PC-9 (cell line): ENCODE measurements around the gene TRPM8. TPM values are rescaled to one million over a fixed set of nuclear protein-coding genes. Genes with fewer than 3 reads are reported as not detected.
"Not testable (repeated sequence)": the region's sequence is repeated elsewhere in the genome, so short reads cannot be mapped to it uniquely, and the experiment has no call there.

Experiments used
- BruUV-seq: library from RNA; stranded (reverse); fragments of 400-500 nt; replicated peaks from 2 replicates; lab custom pipeline; 2021; lab: Mats Ljungman, UMichigan
- CTCF ChIA-PET: fragments of 300-600 bp; sonication (Branson Sonifier 250); formaldehyde crosslinking; loops from one replicate; lab custom pipeline; 2022; ENCODE audit warnings: antibody characterized with exemption; lab: Charles Lee
- POLR2A ChIA-PET: fragments of 300-600 bp; sonication (Branson Sonifier 250); formaldehyde crosslinking; loops from one replicate; lab custom pipeline; 2022; ENCODE audit warnings: antibody characterized with exemption; ENCODE audit not compliant: unreplicated experiment; lab: Charles Lee
- DNase-seq, 2 experiments: peaks; one replicate each; pipeline versions ENCODE4 v3.0.0 to v3.0.0-alpha.2; 2015 to 2022; ENCODE audit warnings: mixed read lengths in 1 of 2
- H2AFZ ChIP-seq: fragments of 200-600 bp; sonication (generic); 2 replicates; pipeline ENCODE4 v1.8.1; 2017; ENCODE audit warnings: antibody characterized with exemption
- H3F3A ChIP-seq: fragments of 200-600 bp; sonication (generic); 2 replicates; pipeline ENCODE4 v1.8.1; 2017; ENCODE audit warnings: antibody characterized with exemption, mild to moderate bottlenecking, low read depth; ENCODE audit not compliant: insufficient read depth
- H3K27ac ChIP-seq: fragments of 200-600 bp; sonication (generic); 2 replicates; pipeline ENCODE4 v1.6.1; 2016; ENCODE audit warnings: mixed run types
- H3K27me3 ChIP-seq: fragments of 200-600 bp; sonication (generic); 2 replicates; pipeline ENCODE4 v1.6.1; 2016; ENCODE audit warnings: low read depth, mixed run types; ENCODE audit not compliant: insufficient read depth
- H3K36me3 ChIP-seq: fragments of 200-600 bp; sonication (generic); 2 replicates; pipeline ENCODE4 v1.6.1; 2016; ENCODE audit warnings: low read depth, mixed run types
- H3K4me1 ChIP-seq: fragments of 200-600 bp; sonication (generic); replicated peaks from 2 replicates; pipeline ENCODE4 v1.6.1; 2016; ENCODE audit warnings: mixed run types; ENCODE audit not compliant: insufficient read depth
- H3K4me2 ChIP-seq: fragments of 200-600 bp; sonication (generic); 2 replicates; pipeline ENCODE4 v1.6.1; 2017; ENCODE audit warnings: mixed run types
- H3K4me3 ChIP-seq: fragments of 200-600 bp; sonication (generic); 2 replicates; pipeline ENCODE4 v1.6.1; 2016; ENCODE audit warnings: mixed run types
- H3K79me2 ChIP-seq: fragments of 200-600 bp; sonication (generic); 2 replicates; pipeline ENCODE4 v1.6.1; 2017; ENCODE audit warnings: low read depth, mixed run types
- H3K9me2 ChIP-seq: fragments of 200-600 bp; sonication (generic); 2 replicates; pipeline ENCODE4 v1.8.1; 2017; ENCODE audit warnings: mild to moderate bottlenecking; ENCODE audit not compliant: insufficient read depth
- H3K9me3 ChIP-seq: fragments of 200-600 bp; sonication (generic); 2 replicates; pipeline ENCODE4 v1.8.1; 2016; ENCODE audit warnings: low read depth; ENCODE audit not compliant: insufficient read depth
- H4K20me1 ChIP-seq: fragments of 200-600 bp; sonication (generic); 2 replicates; pipeline ENCODE4 v1.8.1; 2017; ENCODE audit not compliant: insufficient read depth
- CTCF ChIP-seq: fragments of 200-600 bp; sonication (generic); conservative IDR thresholded peaks from 2 replicates; pipeline ENCODE4 v1.6.1; 2017; ENCODE audit warnings: mixed run types, antibody characterized with exemption, mild to moderate bottlenecking, moderate library complexity
- EZH2 ChIP-seq: fragments of 200-600 bp; sonication (generic); IDR thresholded peaks from 2 replicates; pipeline ENCODE4 v1.8.0; 2017; ENCODE audit warnings: antibody characterized with exemption, low read depth
- intact Hi-C: fragments of 100-400 bp; cut with micrococcal nuclease; formaldehyde crosslinking; loops from one replicate; pipeline ENCODE4 v1.10.0; 2022; ENCODE audit not compliant: unreplicated experiment
- total RNA-seq: library from RNA; stranded (reverse); gene quantifications from 2 replicates; pipeline ENCODE4 v1.2.3, GENCODE V29; 2021

The TRPM8 gene
- total RNA-seq, 1 experiment from 2014 or later: 2.1 TPM

GRCh38 chr2:233965032-233965603 lies 47.9 kb downstream of the TRPM8 start:
- Histone ChIP-seq H3K4me3 (no peak overlapping the region), H3K27me3 (no peaks in the 10 kb centered on the region), H3K79me2 (no peaks in the 10 kb centered on the region), H3K27ac (no peak overlapping the region), H3K9me2 (no peaks in the 10 kb centered on the region), H3K9me3 (no peaks in the 10 kb centered on the region), H4K20me1 (no peaks in the 10 kb centered on the region), H3K4me1 (no peaks in the 10 kb centered on the region; the same call in 1 of the 2 replicates), H3K4me2 (no peak overlapping the region), H2AFZ (no peak overlapping the region), H3K36me3 (no peaks in the 10 kb centered on the region), H3F3A (no peaks in the 10 kb centered on the region)
- no peak for DNase-seq
- POLR2A ChIA-PET: interaction anchor here (0.6 kb wide), 1 partner anchor 43 kb away, joined by 4 read pairs; no protein-coding TSS in a partner anchor
- TF ChIP-seq CTCF (no peak), EZH2 (no peak)
- no TSS peak for BruUV-seq
- CTCF ChIA-PET: no interaction called here
- intact Hi-C loops: no loop called here

- H3K9me3 ChIP-seq, H3K9me2 ChIP-seq, H3K4me1 ChIP-seq, H4K20me1 ChIP-seq, BruUV-seq, DNase-seq, H3K27ac ChIP-seq, H3K4me3 ChIP-seq, H3K27me3 ChIP-seq, H3K79me2 ChIP-seq, H3F3A ChIP-seq, H2AFZ ChIP-seq, H3K36me3 ChIP-seq, H3K4me2 ChIP-seq, intact Hi-C loops: not testable (repeated sequence)
- ChIA-PET CTCF (interaction anchor here (0.6 to 0.7 kb wide), 2 partner anchors 126 to 514 kb away, joined by 4 to 5 read pairs; no protein-coding TSS in a partner anchor), POLR2A (interaction anchor here (0.6 kb wide), 1 partner anchor 44 kb away, joined by 4 read pairs; no protein-coding TSS in a partner anchor)
These were observed 48.5 kb downstream of the TRPM8 start for GRCh38 chr2:233965646-233966045.

GRCh38 chr2:233966388-233966787 lies 49.2 kb downstream of the TRPM8 start:
- H3K4me3 ChIP-seq: no peak overlapping the region
- H2AFZ ChIP-seq: no peak overlapping the region
- no peaks in the 10 kb centered on the region for H3K9me2 ChIP-seq
- H3F3A ChIP-seq: no peaks in the 10 kb centered on the region
- no peaks in the 10 kb centered on the region for H3K36me3 ChIP-seq
- H3K4me2 ChIP-seq: no peak overlapping the region
- H3K27me3 ChIP-seq: no peaks in the 10 kb centered on the region
- BruUV-seq: no TSS peak
- H3K79me2 ChIP-seq: no peaks in the 10 kb centered on the region
- no peaks in the 10 kb centered on the region; the same call in 1 of the 2 replicates for H3K4me1 ChIP-seq
- intact Hi-C loops: no loop called here
- POLR2A ChIA-PET: interaction anchor here (0.6 to 0.7 kb wide), 3 partner anchors 460 to 505 kb away, joined by 4 to 9 read pairs (median 6); no protein-coding TSS in a partner anchor
- no peak for TF ChIP-seq CTCF
- no peak for TF ChIP-seq EZH2
- no peaks in the 10 kb centered on the region for H3K9me3 ChIP-seq
- H3K27ac ChIP-seq: no peak overlapping the region
- no peak for DNase-seq
- CTCF ChIA-PET: interaction anchor here (0.6 to 0.7 kb wide), 2 partner anchors 125 to 514 kb away, joined by 4 to 5 read pairs; no protein-coding TSS in a partner anchor
- H4K20me1 ChIP-seq: no peaks in the 10 kb centered on the region
